ENCODE results near the gene GPX6.
"Not testable (repeated sequence)": the region's sequence is repeated elsewhere in the genome, so short reads cannot be mapped to it uniquely, and the experiment has no call there.

Gene GPX6

DNA sequence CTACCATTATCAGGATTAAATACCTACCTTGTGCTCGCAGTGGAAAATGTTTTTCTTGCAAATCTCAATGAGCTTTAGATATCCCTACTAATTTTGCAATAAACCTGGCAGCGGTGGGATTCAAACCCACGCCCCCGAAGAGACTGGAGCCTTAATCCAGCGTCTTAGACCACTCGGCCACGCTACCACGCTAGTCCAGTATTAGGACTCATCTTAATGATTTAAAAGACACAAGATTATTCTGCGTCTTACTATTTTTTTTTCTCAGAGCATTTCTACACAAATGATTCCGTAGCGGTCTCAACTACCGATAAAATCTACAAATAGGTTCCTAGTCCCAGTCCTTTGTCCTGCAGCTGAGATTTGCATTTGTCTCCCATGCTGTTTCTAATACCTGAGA, 37.1 kb downstream of the GPX6 start:
- DNase-seq = no peak

DNA sequence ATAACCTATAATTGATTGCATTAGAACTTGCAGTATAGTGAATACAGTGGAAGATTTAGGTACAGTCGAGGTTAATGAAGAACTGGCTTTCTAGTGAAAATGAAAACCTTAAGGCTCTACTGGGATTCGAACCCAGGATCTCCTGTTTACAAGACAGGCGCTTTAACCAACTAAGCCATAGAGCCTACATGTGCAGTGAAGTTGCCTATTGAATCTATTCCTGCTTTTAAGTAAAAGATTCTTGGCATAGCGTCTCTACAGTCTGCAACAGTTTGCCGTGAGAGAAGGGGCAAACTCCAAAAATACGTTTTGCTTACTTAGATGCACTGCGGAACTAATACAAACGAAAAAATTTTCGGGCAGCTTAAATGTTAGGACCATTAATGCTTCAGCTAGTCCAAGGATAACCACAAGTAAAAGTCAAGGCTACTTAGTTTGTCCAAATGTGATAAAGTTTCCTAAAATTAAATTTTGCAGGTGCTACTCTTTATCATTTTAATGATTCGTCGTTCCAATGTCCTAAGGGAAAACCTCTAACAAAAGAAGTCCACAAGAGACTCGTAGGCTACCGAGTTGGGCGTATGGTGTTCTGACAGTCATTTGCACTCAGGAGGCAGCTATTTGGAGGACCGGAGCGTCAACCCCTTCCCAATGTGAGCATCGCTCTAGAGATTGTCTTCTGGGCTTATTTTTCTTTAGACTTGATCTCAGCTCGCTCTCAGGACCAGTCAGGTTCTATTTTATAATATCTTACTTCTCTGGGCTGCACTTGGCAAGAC, 41.0 kb downstream of the GPX6 start:
- DNase-seq = no peak

DNA sequence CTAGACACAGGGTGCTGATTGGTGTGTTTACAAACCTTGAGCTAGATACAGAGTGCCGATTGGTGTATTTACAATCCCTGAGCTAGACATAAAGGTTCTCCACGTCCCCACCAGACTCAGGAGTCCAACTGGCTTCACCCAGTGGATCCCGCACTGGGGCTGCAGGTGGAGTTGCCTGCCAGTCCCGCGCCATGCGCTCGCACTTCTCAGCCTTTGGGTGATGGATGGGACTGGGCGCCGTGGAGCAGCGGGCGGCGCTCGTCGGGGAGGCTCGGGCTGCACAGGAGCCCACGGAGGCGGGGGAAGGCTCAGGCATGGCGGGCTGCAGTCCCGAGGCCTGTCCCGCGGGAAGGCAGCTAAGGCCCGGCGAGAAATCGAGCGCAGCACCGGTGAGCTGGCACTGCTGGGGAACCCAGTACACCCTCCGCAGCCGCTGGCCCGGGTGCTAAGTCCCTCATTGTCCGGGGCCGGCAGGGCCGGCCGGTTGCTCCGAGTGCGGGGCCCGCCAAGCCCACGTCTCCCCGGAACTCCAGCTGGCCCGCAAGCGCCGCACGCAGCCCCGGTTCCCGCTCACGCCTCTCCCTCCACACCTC, 46.3 kb downstream of the GPX6 start:
- DNase-seq = not testable (repeated sequence)

DNA sequence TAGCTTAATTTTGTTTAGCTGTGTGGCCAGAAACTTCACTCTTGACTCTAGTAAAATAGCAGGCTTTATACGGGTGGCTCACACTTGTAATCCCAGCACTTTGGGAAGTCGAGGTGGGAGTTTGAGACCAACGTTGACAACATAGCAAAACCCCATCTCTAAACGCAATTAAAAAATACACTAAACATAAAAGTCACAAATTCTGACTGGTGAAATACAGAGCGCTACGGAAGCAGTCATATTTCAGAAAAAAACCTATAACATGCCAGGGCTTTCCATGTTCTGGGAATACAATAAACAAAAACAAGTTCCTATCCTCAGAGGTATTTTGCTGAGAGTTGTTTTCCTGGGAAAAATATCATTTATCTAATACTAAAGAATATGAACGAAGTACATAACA, 47.5 kb downstream of the GPX6 start:
- no peak for DNase-seq

DNA sequence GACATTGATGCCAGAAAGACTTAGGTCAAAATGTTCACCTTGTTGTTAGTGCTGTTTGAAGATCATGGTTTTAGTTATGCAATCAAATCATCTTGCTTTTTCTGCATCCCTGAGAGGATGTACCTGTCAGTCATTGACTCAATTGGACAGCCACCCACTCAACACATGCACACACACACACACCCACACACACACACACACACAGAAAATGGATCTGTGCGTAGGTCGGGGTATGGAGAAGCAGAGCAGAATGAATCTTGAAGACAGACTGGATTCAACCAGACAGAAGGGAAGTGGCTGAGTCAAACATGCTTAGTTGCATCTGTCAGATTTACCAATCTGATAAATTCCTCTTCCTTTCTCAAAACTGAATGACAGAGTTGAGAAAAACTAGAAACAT, 53.2 kb downstream of the GPX6 start:
- DNase-seq = no peak

DNA sequence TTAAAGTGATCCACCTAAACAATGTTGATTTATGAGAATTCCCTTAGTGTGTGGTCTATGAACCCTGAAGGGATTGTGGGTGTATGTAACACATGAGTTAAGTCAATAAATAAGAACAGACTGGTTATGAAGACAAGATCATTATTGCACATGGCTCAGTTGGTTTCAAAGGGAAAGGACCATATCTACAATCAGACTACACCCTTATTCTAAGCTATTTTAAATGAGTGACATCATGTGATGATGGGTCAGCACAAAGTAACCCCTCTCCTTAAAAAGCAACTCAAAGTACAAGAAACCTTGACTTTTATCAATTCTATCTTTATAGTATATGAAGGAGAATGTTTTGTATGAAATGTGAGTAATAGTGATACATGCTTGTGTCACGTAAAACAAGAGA, 57.0 kb downstream of the GPX6 start:
- no peak for DNase-seq
